GM12878 (cell line): ENCODE data around the gene PLAC1. TPM values are rescaled to one million over a fixed set of nuclear protein-coding genes. Genes with fewer than 3 reads are reported as not detected.

Experiments
- ATAC-seq: fragments of 200-7000 bp; cut with Tn5 transposase; 3 replicates; pipeline ENCODE4 v1.9.1; 2020; ENCODE audit warnings: mild to moderate bottlenecking, moderate library complexity
- BruUV-seq: library from RNA; stranded (reverse); fragments of 400-500 nt; replicated peaks from 2 replicates; lab custom pipeline; 2021; lab: Mats Ljungman, UMichigan
- CTCF ChIA-PET: fragments of 300-600 bp; sonication (Branson Sonifier 250); formaldehyde crosslinking; extraction: SDS; loops from one replicate; lab custom pipeline; 2021; ENCODE audit warnings: inconsistent platforms; lab: Yijun Ruan, JAX
- POLR2A ChIA-PET: fragments of 350-600 bp; formaldehyde crosslinking; extraction: SDS; loops from one replicate; lab custom pipeline; 2021; ENCODE audit warnings: inconsistent platforms; lab: Charles Lee
- RAD21 ChIA-PET: fragments of 300-600 bp; sonication (Branson Sonifier 250); formaldehyde crosslinking; loops from one replicate; lab custom pipeline; 2023; ENCODE audit warnings: antibody characterized with exemption; ENCODE audit not compliant: unreplicated experiment; lab: Charles Lee
- SMC1A ChIA-PET: fragments of 300-600 bp; sonication (Branson Sonifier 250); formaldehyde crosslinking; loops from one replicate; lab custom pipeline; 2023; ENCODE audit not compliant: unreplicated experiment, uncharacterized antibody; lab: Charles Lee
- DNase-seq: peaks from one replicate; pipeline ENCODE4 v3.0.0-alpha.2; 2011; ENCODE audit warnings: low read depth, low spot score
- FAIRE-seq: peaks from 3 replicates; lab custom pipeline; 2011; peaks lifted over from hg19 to GRCh38; lab: Jason Lieb, UNC
- H2AFZ ChIP-seq: 2 replicates; pipeline ENCODE4 v1.6.0; 2011; ENCODE audit warnings: low read depth, low read length, control low read depth; ENCODE audit not compliant: control insufficient read depth
- H3K27ac ChIP-seq: 2 replicates; pipeline ENCODE4 v1.5.1; 2011; ENCODE audit warnings: control low read depth; ENCODE audit not compliant: control insufficient read depth, insufficient read depth
- H3K27me3 ChIP-seq, 2 experiments: replicated peaks in 1 of 2; 2 replicates each; pipeline versions ENCODE4 v1.6.0 to v1.6.1; 2011; ENCODE audit warnings: low read length in 1 of 2; ENCODE audit not compliant: control insufficient read depth in 2 of 2, insufficient read depth in 2 of 2
- H3K36me3 ChIP-seq, 2 experiments: 2 replicates each; pipeline ENCODE4 v1.5.1; 2011; ENCODE audit warnings: low read length in 1 of 2; ENCODE audit not compliant: control insufficient read depth in 2 of 2, insufficient read depth in 2 of 2
- H3K4me1 ChIP-seq: 2 replicates; pipeline ENCODE4 v1.6.1; 2011; ENCODE audit warnings: mild to moderate bottlenecking, low read length, moderate library complexity, mixed read lengths; ENCODE audit not compliant: control insufficient read depth, insufficient read depth
- H3K4me2 ChIP-seq: 2 replicates; pipeline ENCODE4 v1.6.0; 2011; ENCODE audit warnings: control low read depth; ENCODE audit not compliant: control insufficient read depth, insufficient read depth
- H3K4me3 ChIP-seq: fragments of 200-600 bp; sonication (generic); 2 replicates; pipeline ENCODE4 v1.5.1; 2016
- H3K79me2 ChIP-seq: 2 replicates; pipeline ENCODE4 v1.6.0; 2011; ENCODE audit warnings: low read length; ENCODE audit not compliant: control insufficient read depth, insufficient read depth
- H3K9ac ChIP-seq: 2 replicates; pipeline ENCODE4 v1.8.0; 2011; ENCODE audit warnings: low read length, control low read depth, mixed read lengths; ENCODE audit not compliant: control insufficient read depth, insufficient read depth
- H3K9me3 ChIP-seq: replicated peaks from 3 replicates; pipeline ENCODE4 v1.5.1; 2011; ENCODE audit warnings: mild to moderate bottlenecking, low read length; ENCODE audit not compliant: control insufficient read depth, insufficient read depth
- H4K20me1 ChIP-seq: 2 replicates; pipeline ENCODE4 v1.6.0; 2011; ENCODE audit not compliant: control insufficient read depth, insufficient read depth
- BACH1 ChIP-seq: fragments of 450-650 bp; IDR thresholded peaks from 2 replicates; pipeline ENCODE4 v1.6.1; 2017; ENCODE audit warnings: mild to moderate bottlenecking, borderline replicate concordance
- EED ChIP-seq: sonication (generic); IDR thresholded peaks from 2 replicates; pipeline ENCODE4 v1.6.1; 2016; ENCODE audit warnings: antibody characterized with exemption, low read depth
- KAT2A ChIP-seq: conservative IDR thresholded peaks from 2 replicates; pipeline ENCODE4 v1.6.1; 2011; ENCODE audit warnings: low read depth, low read length; ENCODE audit not compliant: control insufficient read depth
- NRF1 ChIP-seq: conservative IDR thresholded peaks from 2 replicates; pipeline ENCODE4 v1.6.1; 2011; ENCODE audit warnings: mild to moderate bottlenecking, low read depth, low read length, improper control_type of control experiment
- PAX5 ChIP-seq: IDR thresholded peaks from 2 replicates; pipeline ENCODE4 v1.6.1; 2011; ENCODE audit warnings: low read depth, low read length, borderline replicate concordance
- POLR2AphosphoS5 ChIP-seq: IDR thresholded peaks from 2 replicates; pipeline ENCODE4 v1.6.1; 2011; ENCODE audit warnings: mild to moderate bottlenecking, low read length, inconsistent platforms
- SMAD1 ChIP-seq: fragments of 450-650 bp; IDR thresholded peaks from 2 replicates; pipeline ENCODE4 v1.6.1; 2018; ENCODE audit warnings: mild to moderate bottlenecking, low read depth; ENCODE audit not compliant: partially characterized antibody
- SP1 ChIP-seq: IDR thresholded peaks from one replicate; pipeline ENCODE4 v1.6.1; 2011; ENCODE audit warnings: low read depth, low read length
- ZNF384 ChIP-seq: IDR thresholded peaks from 2 replicates; pipeline ENCODE4 v1.6.1; 2012; ENCODE audit warnings: low read depth, mild to moderate bottlenecking, low read length, improper control_type of control experiment, borderline replicate concordance
- WGBS: methylation state at CpG from one replicate; pipeline ENCODE4 v1.1.6; 2016; ENCODE audit warnings: low lambda C conversion rate; ENCODE audit not compliant: insufficient replicate concordance, insufficient coverage; ENCODE audit errors: missing lambda C conversion rate; 5-methylcytosine and 5-hydroxymethylcytosine counted together
- in situ Hi-C: fragments of 300-500 bp; cut with MboI; formaldehyde crosslinking; loops from 9 replicates; pipeline ENCODE4 v1.14.3; 2018; ENCODE audit warnings: mixed read lengths
- intact Hi-C: fragments of 100-400 bp; cut with micrococcal nuclease; formaldehyde crosslinking; loops from one replicate; pipeline ENCODE4 v1.14.2; 2022; ENCODE audit not compliant: unreplicated experiment
- polyA plus RNA-seq, 11 experiments: library from polyadenylated mRNA; depleted of rRNA in 4 of 11; unstranded in 6 of 11; stranded (reverse) in 5 of 11; fragments of >200 nt; fragmentation: Nextera tagmentation in 4 of 11; fragmentation: Illumina TruSeq in 1 of 11; extraction: Ambion mirVana in 4 of 11; extraction: Trizol in 1 of 11; gene quantifications; 1 replicate in 1 of 11; 2 replicates in 10 of 11; pipeline versions ENCODE4 v1.2.1 to v1.2.3, GENCODE V29; 2011 to 2016; ENCODE audit warnings: inconsistent platforms in 2 of 11, missing spikeins in 2 of 11, low read depth in 1 of 11
- total RNA-seq, 4 experiments: library from RNA; depleted of rRNA in 3 of 4; stranded (reverse); fragments of >200 nt in 3 of 4; fragmentation: Illumina TruSeq in 1 of 4; extraction: Trizol in 1 of 4; gene quantifications; 2 replicates each; pipeline versions ENCODE4 v1.2.1 to v1.2.3, GENCODE V29; 2013 to 2021
- TF ChIP-seq, protein P1 (sequence below): fragments of 450-650 bp; formaldehyde crosslinking; IDR thresholded peaks from 2 replicates; pipeline ENCODE4 v1.4.0; 2020; ENCODE audit warnings: mild to moderate bottlenecking, moderate library complexity
- TF ChIP-seq, protein P2 (sequence below): IDR thresholded peaks from 2 replicates; pipeline ENCODE4 v1.6.1; 2011; ENCODE audit warnings: low read depth, mild to moderate bottlenecking, low read length, moderate library complexity, borderline replicate concordance; ENCODE audit errors: extremely low read depth
- TF ChIP-seq, protein P3 (sequence below): IDR thresholded peaks from 2 replicates; pipeline ENCODE4 v1.6.1; 2012; ENCODE audit warnings: low read length, inconsistent platforms
- TF ChIP-seq, protein P4 (sequence below): fragments of 450-650 bp; IDR thresholded peaks from 2 replicates; pipeline ENCODE4 v1.6.1; 2016; ENCODE audit warnings: mild to moderate bottlenecking
- TF ChIP-seq, protein P5 (sequence below): fragments of 450-650 bp; conservative IDR thresholded peaks from 2 replicates; pipeline ENCODE4 v1.6.1; 2017; ENCODE audit warnings: mild to moderate bottlenecking, moderate library complexity

PLAC1 gene
- total and polyA plus RNA-seq, 10 of the 15 experiments (the other 5 are each of a cell fraction or from before 2014, with no cell fraction given) = 0.05 to 0.42 (median 0.17) TPM; not detected in 5

DNA sequence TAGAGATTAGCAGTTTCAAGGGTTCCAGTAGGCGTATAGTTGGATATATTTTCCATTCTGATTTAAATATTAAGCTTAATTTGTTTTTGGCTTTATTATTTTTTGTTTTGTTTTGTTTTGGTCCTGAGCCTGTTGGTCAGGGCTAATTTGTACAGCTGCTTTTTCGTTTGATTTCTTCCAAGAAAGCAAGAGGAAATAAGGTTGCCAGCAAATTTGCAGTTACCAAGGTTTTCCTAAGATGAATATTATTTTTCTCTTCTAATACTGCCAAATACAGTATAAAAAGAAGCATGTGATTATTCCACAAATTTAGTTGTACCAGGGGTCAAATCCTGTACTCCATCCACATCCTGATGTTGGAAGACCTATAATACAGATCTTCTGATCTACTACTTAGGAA, 24.9 kb downstream of the PLAC1 start (continued):
- TF ChIP-seq, protein P1, sequence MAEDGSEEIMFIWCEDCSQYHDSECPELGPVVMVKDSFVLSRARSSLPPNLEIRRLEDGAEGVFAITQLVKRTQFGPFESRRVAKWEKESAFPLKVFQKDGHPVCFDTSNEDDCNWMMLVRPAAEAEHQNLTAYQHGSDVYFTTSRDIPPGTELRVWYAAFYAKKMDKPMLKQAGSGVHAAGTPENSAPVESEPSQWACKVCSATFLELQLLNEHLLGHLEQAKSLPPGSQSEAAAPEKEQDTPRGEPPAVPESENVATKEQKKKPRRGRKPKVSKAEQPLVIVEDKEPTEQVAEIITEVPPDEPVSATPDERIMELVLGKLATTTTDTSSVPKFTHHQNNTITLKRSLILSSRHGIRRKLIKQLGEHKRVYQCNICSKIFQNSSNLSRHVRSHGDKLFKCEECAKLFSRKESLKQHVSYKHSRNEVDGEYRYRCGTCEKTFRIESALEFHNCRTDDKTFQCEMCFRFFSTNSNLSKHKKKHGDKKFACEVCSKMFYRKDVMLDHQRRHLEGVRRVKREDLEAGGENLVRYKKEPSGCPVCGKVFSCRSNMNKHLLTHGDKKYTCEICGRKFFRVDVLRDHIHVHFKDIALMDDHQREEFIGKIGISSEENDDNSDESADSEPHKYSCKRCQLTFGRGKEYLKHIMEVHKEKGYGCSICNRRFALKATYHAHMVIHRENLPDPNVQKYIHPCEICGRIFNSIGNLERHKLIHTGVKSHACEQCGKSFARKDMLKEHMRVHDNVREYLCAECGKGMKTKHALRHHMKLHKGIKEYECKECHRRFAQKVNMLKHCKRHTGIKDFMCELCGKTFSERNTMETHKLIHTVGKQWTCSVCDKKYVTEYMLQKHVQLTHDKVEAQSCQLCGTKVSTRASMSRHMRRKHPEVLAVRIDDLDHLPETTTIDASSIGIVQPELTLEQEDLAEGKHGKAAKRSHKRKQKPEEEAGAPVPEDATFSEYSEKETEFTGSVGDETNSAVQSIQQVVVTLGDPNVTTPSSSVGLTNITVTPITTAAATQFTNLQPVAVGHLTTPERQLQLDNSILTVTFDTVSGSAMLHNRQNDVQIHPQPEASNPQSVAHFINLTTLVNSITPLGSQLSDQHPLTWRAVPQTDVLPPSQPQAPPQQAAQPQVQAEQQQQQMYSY (CRISPR knock-in tag) = no peak
- TF ChIP-seq SP1 (no peak), KAT2A (no peak)
- TF ChIP-seq, protein P2, sequence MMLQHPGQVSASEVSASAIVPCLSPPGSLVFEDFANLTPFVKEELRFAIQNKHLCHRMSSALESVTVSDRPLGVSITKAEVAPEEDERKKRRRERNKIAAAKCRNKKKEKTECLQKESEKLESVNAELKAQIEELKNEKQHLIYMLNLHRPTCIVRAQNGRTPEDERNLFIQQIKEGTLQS = no peak
- TF ChIP-seq, protein P3, sequence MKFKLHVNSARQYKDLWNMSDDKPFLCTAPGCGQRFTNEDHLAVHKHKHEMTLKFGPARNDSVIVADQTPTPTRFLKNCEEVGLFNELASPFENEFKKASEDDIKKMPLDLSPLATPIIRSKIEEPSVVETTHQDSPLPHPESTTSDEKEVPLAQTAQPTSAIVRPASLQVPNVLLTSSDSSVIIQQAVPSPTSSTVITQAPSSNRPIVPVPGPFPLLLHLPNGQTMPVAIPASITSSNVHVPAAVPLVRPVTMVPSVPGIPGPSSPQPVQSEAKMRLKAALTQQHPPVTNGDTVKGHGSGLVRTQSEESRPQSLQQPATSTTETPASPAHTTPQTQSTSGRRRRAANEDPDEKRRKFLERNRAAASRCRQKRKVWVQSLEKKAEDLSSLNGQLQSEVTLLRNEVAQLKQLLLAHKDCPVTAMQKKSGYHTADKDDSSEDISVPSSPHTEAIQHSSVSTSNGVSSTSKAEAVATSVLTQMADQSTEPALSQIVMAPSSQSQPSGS = no peak

DNA sequence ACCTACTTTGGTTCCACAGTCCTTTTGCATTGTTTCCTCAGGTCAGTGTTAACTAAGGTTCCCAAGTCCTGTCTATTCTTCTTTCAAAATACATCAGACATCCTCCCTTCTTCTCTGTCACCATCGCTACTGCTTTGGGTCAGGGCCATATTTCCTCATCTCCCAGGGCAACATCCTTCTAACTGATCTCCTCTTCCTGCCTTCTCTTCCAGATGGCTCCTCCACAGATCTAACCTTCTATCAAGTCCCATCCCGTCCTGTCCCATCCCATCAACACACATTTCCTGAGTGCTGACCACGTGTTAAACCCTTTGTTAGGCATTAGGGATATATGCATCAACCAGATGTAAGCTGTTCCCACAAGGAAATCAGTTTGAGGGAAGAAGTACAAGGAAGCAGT, 25.9 kb downstream of the PLAC1 start:
- Histone ChIP-seq H3K79me2 (no peaks in the 10 kb centered on the region), H3K4me1 (no peaks in the 10 kb centered on the region), H3K36me3 (no peaks in the 10 kb centered on the region), H3K4me2 (no peak overlapping the region), H3K4me3 (no peak overlapping the region), H3K27ac (no peak overlapping the region), H2AFZ (no peak overlapping the region), H4K20me1 (no peaks in the 10 kb centered on the region), H3K9ac (no peak overlapping the region), H3K9me3 (no peaks in the 10 kb centered on the region), H3K27me3 (no peaks in the 10 kb centered on the region; a peak in 2 of 4 replicates)
- ATAC-seq (no peak), FAIRE-seq (peak; percentile 27), DNase-seq (no peak)
- CTCF ChIA-PET = no interaction called here
- SMC1A ChIA-PET = interaction anchor here (0.9 to 1.2 kb wide), 2 partner anchors 10 to 40 kb away, joined by 3 to 4 read pairs; no protein-coding TSS in a partner anchor
- RAD21 ChIA-PET = interaction anchor here (0.9 to 1.2 kb wide), 2 partner anchors 10 to 105 kb away, joined by 3 to 6 read pairs; no protein-coding TSS in a partner anchor
- in situ Hi-C loops (no loop called here), intact Hi-C loops (no loop called here)
- POLR2A ChIA-PET = no interaction called here
- WGBS = 28% methylated on average over 3 of the region's 3 CpGs
- BruUV-seq = no TSS peak
- TF ChIP-seq NRF1 (no peak), BACH1 (no peak), POLR2AphosphoS5 (no peak), ZNF384 (no peak), EED (no peak), PAX5 (no peak), SMAD1 (no peak)
- TF ChIP-seq, protein P4, sequence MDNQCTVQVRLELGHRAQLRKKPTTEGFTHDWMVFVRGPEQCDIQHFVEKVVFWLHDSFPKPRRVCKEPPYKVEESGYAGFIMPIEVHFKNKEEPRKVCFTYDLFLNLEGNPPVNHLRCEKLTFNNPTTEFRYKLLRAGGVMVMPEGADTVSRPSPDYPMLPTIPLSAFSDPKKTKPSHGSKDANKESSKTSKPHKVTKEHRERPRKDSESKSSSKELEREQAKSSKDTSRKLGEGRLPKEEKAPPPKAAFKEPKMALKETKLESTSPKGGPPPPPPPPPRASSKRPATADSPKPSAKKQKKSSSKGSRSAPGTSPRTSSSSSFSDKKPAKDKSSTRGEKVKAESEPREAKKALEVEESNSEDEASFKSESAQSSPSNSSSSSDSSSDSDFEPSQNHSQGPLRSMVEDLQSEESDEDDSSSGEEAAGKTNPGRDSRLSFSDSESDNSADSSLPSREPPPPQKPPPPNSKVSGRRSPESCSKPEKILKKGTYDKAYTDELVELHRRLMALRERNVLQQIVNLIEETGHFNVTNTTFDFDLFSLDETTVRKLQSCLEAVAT = no peak
- TF ChIP-seq, protein P5, sequence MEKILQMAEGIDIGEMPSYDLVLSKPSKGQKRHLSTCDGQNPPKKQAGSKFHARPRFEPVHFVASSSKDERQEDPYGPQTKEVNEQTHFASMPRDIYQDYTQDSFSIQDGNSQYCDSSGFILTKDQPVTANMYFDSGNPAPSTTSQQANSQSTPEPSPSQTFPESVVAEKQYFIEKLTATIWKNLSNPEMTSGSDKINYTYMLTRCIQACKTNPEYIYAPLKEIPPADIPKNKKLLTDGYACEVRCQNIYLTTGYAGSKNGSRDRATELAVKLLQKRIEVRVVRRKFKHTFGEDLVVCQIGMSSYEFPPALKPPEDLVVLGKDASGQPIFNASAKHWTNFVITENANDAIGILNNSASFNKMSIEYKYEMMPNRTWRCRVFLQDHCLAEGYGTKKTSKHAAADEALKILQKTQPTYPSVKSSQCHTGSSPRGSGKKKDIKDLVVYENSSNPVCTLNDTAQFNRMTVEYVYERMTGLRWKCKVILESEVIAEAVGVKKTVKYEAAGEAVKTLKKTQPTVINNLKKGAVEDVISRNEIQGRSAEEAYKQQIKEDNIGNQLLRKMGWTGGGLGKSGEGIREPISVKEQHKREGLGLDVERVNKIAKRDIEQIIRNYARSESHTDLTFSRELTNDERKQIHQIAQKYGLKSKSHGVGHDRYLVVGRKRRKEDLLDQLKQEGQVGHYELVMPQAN = no peak
